ENCODE results near the gene RANBP3. TPM values are rescaled to one million over a fixed set of nuclear protein-coding genes. Genes with fewer than 3 reads are reported as not detected.
A peak's percentile ranks its signal among the peaks of the same experiment; 100 is the strongest.

The RANBP3 gene
- total RNA-seq, 4 donors from 2014 or later = 37.4 to 74.3 (median 61.3) TPM

- Histone ChIP-seq H3K27ac (peak overlapping the region; percentile 27 to 54 (median 50)), H3K4me3 (no peak overlapping the region), H3K9me3 (no peaks in the 10 kb centered on the region), H3K36me3 (no peaks in the 10 kb centered on the region), H3K4me1 (peaks cover 47 to 57% of the 10 kb centered on the region in 2 donors), H3K27me3 (no peaks in the 10 kb centered on the region)
- ATAC-seq = no peak
- DNase-seq = no peak
- in situ Hi-C loops (cut with MboI; ENCODE audit: low sequenced_read_pairs in 4 of 4) (no loop called here), intact Hi-C loops (cut with DNase I; ENCODE audit: low total_unique reads) (no loop called here)
- TF ChIP-seq CTCF (IDR thresholded peaks at IDR 0.05 in 4 of 5, conservative IDR thresholded peaks at IDR 0.05 in 1 of 5) = no peak
- TF ChIP-seq POLR2A (IDR thresholded peaks at IDR 0.05) = no peak
These were observed 10.4 kb downstream of the RANBP3 start for GRCh38 chr19:5967571-5967970.

GRCh38 chr19:5966941-5967340 is 11.0 kb downstream of the RANBP3 start:
- Histone ChIP-seq H3K4me3 (no peak overlapping the region), H3K9me3 (no peaks in the 10 kb centered on the region), H3K27me3 (no peaks in the 10 kb centered on the region), H3K4me1 (peaks cover 53 to 63% of the 10 kb centered on the region in 2 donors), H3K27ac (no peak overlapping the region), H3K36me3 (no peaks in the 10 kb centered on the region)
- in situ Hi-C loops (cut with MboI; ENCODE audit: low sequenced_read_pairs in 4 of 4) (no loop called here), intact Hi-C loops (cut with DNase I; ENCODE audit: low total_unique reads) (no loop called here)
- DNase-seq (no peak), ATAC-seq (no peak)
- no peak for TF ChIP-seq CTCF (IDR thresholded peaks at IDR 0.05 in 4 of 5, conservative IDR thresholded peaks at IDR 0.05 in 1 of 5)
- no peak for TF ChIP-seq POLR2A (IDR thresholded peaks at IDR 0.05)

GRCh38 chr19:5966215-5966614 is 11.7 kb downstream of the RANBP3 start:
- H3K9me3 ChIP-seq = no peaks in the 10 kb centered on the region
- no peak for DNase-seq
- no peaks in the 10 kb centered on the region for H3K27me3 ChIP-seq
- peak overlapping the region in 1 of 4 donors; percentile 19 for H3K27ac ChIP-seq
- ATAC-seq = peak; percentile 25 to 42
- in situ Hi-C loops (cut with MboI; ENCODE audit: low sequenced_read_pairs in 4 of 4) = no loop called here
- TF ChIP-seq POLR2A (IDR thresholded peaks at IDR 0.05) = no peak
- TF ChIP-seq CTCF (IDR thresholded peaks at IDR 0.05 in 4 of 5, conservative IDR thresholded peaks at IDR 0.05 in 1 of 5) = no peak
- H3K4me3 ChIP-seq = no peak overlapping the region
- peaks cover 56 to 66% of the 10 kb centered on the region in 2 donors for H3K4me1 ChIP-seq
- intact Hi-C loops (cut with DNase I; ENCODE audit: low total_unique reads) = no loop called here
- no peaks in the 10 kb centered on the region for H3K36me3 ChIP-seq

- DNase-seq (no peak), ATAC-seq (no peak)
- intact Hi-C loops (cut with DNase I; ENCODE audit: low total_unique reads) (no loop called here), in situ Hi-C loops (cut with MboI; ENCODE audit: low sequenced_read_pairs in 4 of 4) (no loop called here)
- TF ChIP-seq POLR2A (IDR thresholded peaks at IDR 0.05) (no peak), CTCF (IDR thresholded peaks at IDR 0.05 in 4 of 5, conservative IDR thresholded peaks at IDR 0.05 in 1 of 5) (no peak)
- Histone ChIP-seq H3K27ac (no peak overlapping the region), H3K27me3 (no peaks in the 10 kb centered on the region), H3K36me3 (no peaks in the 10 kb centered on the region), H3K4me1 (peaks cover 68 to 73% of the 10 kb centered on the region in 2 donors), H3K4me3 (no peak overlapping the region), H3K9me3 (no peaks in the 10 kb centered on the region)
These were observed 12.9 kb downstream of the RANBP3 start for GRCh38 chr19:5964816-5965565.

Data from gastrocnemius medialis (tissue), 4 donors.